Neural progenitor cell (in vitro differentiated cells): ENCODE results near the gene DOP1B. TPM values are rescaled to one million over a fixed set of nuclear protein-coding genes. Genes with fewer than 3 reads are reported as not detected.

Source experiments
- DNase-seq: peaks from one replicate; pipeline ENCODE4 v3.0.0-alpha.2; 2016; ENCODE audit warnings: low spot score
- H2AFZ ChIP-seq: fragments of 200-600 bp; sonication (generic); replicated peaks from 2 replicates; pipeline ENCODE4 v1.6.1; 2016; ENCODE audit warnings: antibody characterized with exemption
- H3F3A ChIP-seq: fragments of 200-600 bp; sonication (generic); 2 replicates; pipeline ENCODE4 v1.6.1; 2016; ENCODE audit warnings: antibody characterized with exemption, low read depth
- H3K27ac ChIP-seq: fragments of 200-600 bp; sonication (generic); 2 replicates; pipeline ENCODE4 v1.5.1; 2016; ENCODE audit warnings: mild to moderate bottlenecking
- H3K27me3 ChIP-seq: fragments of 200-600 bp; sonication (generic); 2 replicates; pipeline ENCODE4 v1.6.1; 2016; ENCODE audit warnings: mild to moderate bottlenecking, moderate library complexity
- H3K36me3 ChIP-seq: fragments of 200-600 bp; sonication (generic); 2 replicates; pipeline ENCODE4 v1.5.1; 2016
- H3K4me1 ChIP-seq: fragments of 200-600 bp; sonication (generic); 2 replicates; pipeline ENCODE4 v1.6.1; 2016; ENCODE audit warnings: mixed run types
- H3K4me2 ChIP-seq: fragments of 200-600 bp; sonication (generic); 2 replicates; pipeline ENCODE4 v1.6.1; 2016
- H3K4me3 ChIP-seq: fragments of 200-600 bp; sonication (generic); 2 replicates; pipeline ENCODE4 v1.5.1; 2016
- H3K79me2 ChIP-seq: fragments of 200-600 bp; sonication (generic); 2 replicates; pipeline ENCODE4 v1.6.1; 2016; ENCODE audit warnings: low read depth
- H3K9ac ChIP-seq: fragments of 200-600 bp; sonication (generic); 2 replicates; pipeline ENCODE4 v1.6.1; 2016
- H3K9me3 ChIP-seq: fragments of 200-600 bp; sonication (generic); 2 replicates; pipeline ENCODE4 v1.5.1; 2016; ENCODE audit warnings: low read depth
- H4K20me1 ChIP-seq: fragments of 200-600 bp; sonication (generic); 2 replicates; pipeline ENCODE4 v1.6.1; 2016; ENCODE audit warnings: low read depth
- H3K27ac Mint-ChIP-seq: 3 replicates; pipeline ENCODE4 v1.8.0; 2021; ENCODE audit warnings: mixed read lengths
- H3K27me3 Mint-ChIP-seq: 2 replicates; pipeline ENCODE4 v1.8.0; 2022; ENCODE audit warnings: low read depth, mild to moderate bottlenecking, inconsistent platforms, moderate library complexity, mixed read lengths; ENCODE audit not compliant: insufficient read depth
- H3K36me3 Mint-ChIP-seq: 3 replicates; pipeline ENCODE4 v1.8.0; 2021; ENCODE audit warnings: mixed read lengths
- H3K4me1 Mint-ChIP-seq: 3 replicates; pipeline ENCODE4 v1.8.0; 2021; ENCODE audit warnings: mixed read lengths
- H3K4me3 Mint-ChIP-seq: 3 replicates; pipeline ENCODE4 v1.8.0; 2021; ENCODE audit warnings: mild to moderate bottlenecking, moderate library complexity, mixed read lengths
- H3K9me3 Mint-ChIP-seq: 3 replicates; pipeline ENCODE4 v1.8.0; 2020; ENCODE audit warnings: mixed read lengths
- CTCF ChIP-seq: fragments of 200-600 bp; sonication (generic); IDR thresholded peaks from 2 replicates; pipeline ENCODE4 v1.5.1; 2017; ENCODE audit warnings: antibody characterized with exemption, mild to moderate bottlenecking
- EZH2 ChIP-seq: fragments of 200-600 bp; sonication (generic); IDR thresholded peaks from 2 replicates; pipeline ENCODE4 v1.6.1; 2017; ENCODE audit warnings: antibody characterized with exemption, mild to moderate bottlenecking, moderate library complexity
- EZH2phosphoT487 ChIP-seq: fragments of 200-600 bp; sonication (generic); IDR thresholded peaks from 2 replicates; pipeline ENCODE4 v1.6.1; 2017; ENCODE audit warnings: antibody characterized with exemption
- total RNA-seq: library from RNA; depleted of rRNA; stranded (reverse); fragments of >200 nt; gene quantifications from 2 replicates; pipeline ENCODE4 v1.2.3, GENCODE V29; 2015; ENCODE audit warnings: low replicate concordance

DOP1B gene
- total RNA-seq, 1 donor from 2014 or later = 9.9 TPM

- H3K36me3 Mint-ChIP-seq = no peaks in the 10 kb centered on the region
- peak overlapping the region; percentile 60 for H2AFZ ChIP-seq
- no peaks in the 10 kb centered on the region for H3K9me3 ChIP-seq
- H3K4me1 ChIP-seq = no peaks in the 10 kb centered on the region
- peaks cover 3% of the 10 kb centered on the region for H3K27me3 ChIP-seq
- H3K27ac Mint-ChIP-seq = no peak overlapping the region
- TF ChIP-seq CTCF = peak; percentile 92
- no peak for TF ChIP-seq EZH2
- no peak for TF ChIP-seq EZH2phosphoT487
- H3F3A ChIP-seq = peaks cover 6% of the 10 kb centered on the region
- peaks cover 8% of the 10 kb centered on the region for H3K4me1 Mint-ChIP-seq
- no peak overlapping the region for H3K9ac ChIP-seq
- no peak overlapping the region for H3K4me3 Mint-ChIP-seq
- no peaks in the 10 kb centered on the region for H3K36me3 ChIP-seq
- no peak overlapping the region for H3K27ac ChIP-seq
- H3K27me3 Mint-ChIP-seq = peaks cover 6% of the 10 kb centered on the region
- H3K4me3 ChIP-seq = no peak overlapping the region
- H3K4me2 ChIP-seq = no peak overlapping the region
- no peaks in the 10 kb centered on the region for H3K9me3 Mint-ChIP-seq
- H4K20me1 ChIP-seq = no peaks in the 10 kb centered on the region
- H3K79me2 ChIP-seq = no peaks in the 10 kb centered on the region
- DNase-seq = peak; percentile 53
Measured at GRCh38 chr21:36125512-36126207, 31.0 kb upstream of the DOP1B start.

GRCh38 chr21:36126208-36126565, 30.4 kb upstream of the DOP1B start:
- peaks cover 6% of the 10 kb centered on the region for H3F3A ChIP-seq
- no peak overlapping the region for H3K4me2 ChIP-seq
- TF ChIP-seq CTCF (no peak), EZH2 (no peak), EZH2phosphoT487 (no peak)
- Mint-ChIP-seq H3K4me3 (no peak overlapping the region), H3K27ac (no peak overlapping the region), H3K27me3 (peaks cover 6% of the 10 kb centered on the region), H3K4me1 (peaks cover 10% of the 10 kb centered on the region), H3K36me3 (no peaks in the 10 kb centered on the region), H3K9me3 (no peaks in the 10 kb centered on the region)
- no peaks in the 10 kb centered on the region for H3K9me3 ChIP-seq
- H3K9ac ChIP-seq = no peak overlapping the region
- H2AFZ ChIP-seq = no peak overlapping the region
- H3K79me2 ChIP-seq = no peaks in the 10 kb centered on the region
- no peaks in the 10 kb centered on the region for H3K36me3 ChIP-seq
- peaks cover 9% of the 10 kb centered on the region for H3K27me3 ChIP-seq
- H3K4me3 ChIP-seq = no peak overlapping the region
- no peak for DNase-seq
- H3K4me1 ChIP-seq = no peaks in the 10 kb centered on the region
- no peak overlapping the region for H3K27ac ChIP-seq
- no peaks in the 10 kb centered on the region for H4K20me1 ChIP-seq

GRCh38 chr21:36126621-36127110, 30.0 kb upstream of the DOP1B start:
- H3K27me3 ChIP-seq = peaks cover 14% of the 10 kb centered on the region
- H3K9ac ChIP-seq = no peak overlapping the region
- Mint-ChIP-seq H3K4me3 (no peak overlapping the region), H3K27me3 (peaks cover 6% of the 10 kb centered on the region), H3K9me3 (no peaks in the 10 kb centered on the region), H3K36me3 (no peaks in the 10 kb centered on the region), H3K4me1 (peaks cover 10% of the 10 kb centered on the region), H3K27ac (no peak overlapping the region)
- H3F3A ChIP-seq = peaks cover 6% of the 10 kb centered on the region
- H3K9me3 ChIP-seq = no peaks in the 10 kb centered on the region
- no peaks in the 10 kb centered on the region for H3K36me3 ChIP-seq
- H4K20me1 ChIP-seq = no peaks in the 10 kb centered on the region
- H3K4me2 ChIP-seq = no peak overlapping the region
- H2AFZ ChIP-seq = no peak overlapping the region
- H3K4me1 ChIP-seq = no peaks in the 10 kb centered on the region
- TF ChIP-seq EZH2phosphoT487 = no peak
- no peak for TF ChIP-seq CTCF
- no peak for TF ChIP-seq EZH2
- H3K27ac ChIP-seq = no peak overlapping the region
- no peak for DNase-seq
- H3K4me3 ChIP-seq = no peak overlapping the region
- no peaks in the 10 kb centered on the region for H3K79me2 ChIP-seq
